ENCODE data around the gene EPM2AIP1.
"Not testable (repeated sequence)": the region's sequence is repeated elsewhere in the genome, so short reads cannot be mapped to it uniquely, and the experiment has no call there.

EPM2AIP1 gene

GRCh38 chr3:36992806-36993325, at the start of gene EPM2AIP1:
EPM2AIP1 (minus strand) TSS chr3:36993131; CDS start chr3:36993077, 54 bp downstream.
- peak; percentile 90 for DNase-seq (ENCODE audit: insufficient read length, low spot score)

GRCh38 chr3:37042712-37043111, 49.8 kb upstream of the EPM2AIP1 start:
- not testable (repeated sequence) for DNase-seq (ENCODE audit: insufficient read length, low spot score); FAIRE-seq

More at GRCh38 chr3:36992806-36993325, at the start of gene EPM2AIP1:
- TF ChIP-seq POLR2A (IDR thresholded peaks at IDR 0.05; ENCODE audit: low read depth, low read length), result peak; percentile 83
- FAIRE-seq, result no peak

- no peak for TF ChIP-seq POLR2A (IDR thresholded peaks at IDR 0.05; ENCODE audit: low read depth, low read length)
- no peak for FAIRE-seq
- no peak for DNase-seq (ENCODE audit: insufficient read length, low spot score)
Measured at GRCh38 chr3:37041546-37042195, 48.7 kb upstream of the EPM2AIP1 start.

- no peak for TF ChIP-seq POLR2A (IDR thresholded peaks at IDR 0.05; ENCODE audit: low read depth, low read length)
- DNase-seq (ENCODE audit: insufficient read length, low spot score), result no peak
- FAIRE-seq, result no peak
Measured at GRCh38 chr3:37040231-37040630, 47.3 kb upstream of the EPM2AIP1 start.

- FAIRE-seq, result no peak
- TF ChIP-seq POLR2A (IDR thresholded peaks at IDR 0.05; ENCODE audit: low read depth, low read length), result no peak
- DNase-seq (ENCODE audit: insufficient read length, low spot score), result no peak
Measured at GRCh38 chr3:37039161-37039846, 46.4 kb upstream of the EPM2AIP1 start.

- no peak for TF ChIP-seq POLR2A (IDR thresholded peaks at IDR 0.05; ENCODE audit: low read depth, low read length)
- FAIRE-seq (no peak), DNase-seq (ENCODE audit: insufficient read length, low spot score) (no peak)
Measured at GRCh38 chr3:37037352-37037751, 44.4 kb upstream of the EPM2AIP1 start.

- no peak for TF ChIP-seq POLR2A (IDR thresholded peaks at IDR 0.05; ENCODE audit: low read depth, low read length)
- no peak for DNase-seq (ENCODE audit: insufficient read length, low spot score)
- no peak for FAIRE-seq
Measured at GRCh38 chr3:37032961-37033360, 40.0 kb upstream of the EPM2AIP1 start.

- no peak for FAIRE-seq
- TF ChIP-seq POLR2A (IDR thresholded peaks at IDR 0.05; ENCODE audit: low read depth, low read length), result no peak
- DNase-seq (ENCODE audit: insufficient read length, low spot score), result no peak
Measured at GRCh38 chr3:37031096-37031682, 38.3 kb upstream of the EPM2AIP1 start.

- FAIRE-seq, result no peak
- no peak for DNase-seq (ENCODE audit: insufficient read length, low spot score)
- TF ChIP-seq POLR2A (IDR thresholded peaks at IDR 0.05; ENCODE audit: low read depth, low read length), result no peak
Measured at GRCh38 chr3:37030588-37030987, 37.7 kb upstream of the EPM2AIP1 start.

- DNase-seq (ENCODE audit: insufficient read length, low spot score) (no peak), FAIRE-seq (no peak)
- no peak for TF ChIP-seq POLR2A (IDR thresholded peaks at IDR 0.05; ENCODE audit: low read depth, low read length)
Measured at GRCh38 chr3:37029516-37030163, 36.7 kb upstream of the EPM2AIP1 start.

GRCh38 chr3:37029111-37029510, 36.2 kb upstream of the EPM2AIP1 start:
- TF ChIP-seq POLR2A (IDR thresholded peaks at IDR 0.05; ENCODE audit: low read depth, low read length), result no peak
- FAIRE-seq, result no peak
- no peak for DNase-seq (ENCODE audit: insufficient read length, low spot score)

GRCh38 chr3:37028329-37028728, 35.4 kb upstream of the EPM2AIP1 start:
- no peak for DNase-seq (ENCODE audit: insufficient read length, low spot score)
- no peak for TF ChIP-seq POLR2A (IDR thresholded peaks at IDR 0.05; ENCODE audit: low read depth, low read length)
- FAIRE-seq, result no peak

- no peak for FAIRE-seq
- DNase-seq (ENCODE audit: insufficient read length, low spot score), result no peak
- TF ChIP-seq POLR2A (IDR thresholded peaks at IDR 0.05; ENCODE audit: low read depth, low read length), result no peak
Measured at GRCh38 chr3:37026851-37027250, 33.9 kb upstream of the EPM2AIP1 start.

Measured in H54 (cell line).